Cerebellar nuclear complex (tissue), 1 donor: ENCODE results near the gene FGFBP1.

Experiments
- DNase-seq, 2 experiments: peaks; one replicate each; lab custom pipeline; 2025; lab: John Stamatoyannopoulos, UW

Gene FGFBP1

GRCh38 chr4:15938640-15939039 lies at the start of gene FGFBP1:
TSS of gene FGFBP1 (minus strand) at chr4:15938740. CDS start at chr4:15936632, 2,108 bp downstream.
- no peak for DNase-seq

DNA sequence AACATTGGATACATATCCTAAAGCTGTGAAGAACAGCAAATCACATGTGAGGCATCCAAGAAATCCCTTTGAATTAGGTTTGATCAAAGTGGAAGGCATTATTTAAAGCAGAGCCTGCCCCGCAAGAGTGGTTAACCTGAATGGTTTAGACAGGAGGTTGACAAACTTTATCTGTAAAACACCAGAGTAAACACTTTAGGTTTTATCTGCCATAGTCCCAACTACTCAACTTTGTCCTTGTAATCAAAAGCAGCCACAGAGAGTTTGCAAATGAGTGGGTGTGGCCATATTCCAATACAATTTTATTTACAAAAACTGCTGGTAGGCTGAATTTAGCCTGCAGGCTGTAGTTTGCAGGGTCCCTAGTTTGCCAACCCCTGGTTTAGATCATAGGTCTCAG lies 49.7 kb upstream of the FGFBP1 start:
- no peak for DNase-seq

- no peak for DNase-seq
These were observed 48.4 kb upstream of the FGFBP1 start for GRCh38 chr4:15986907-15987306.

- DNase-seq: no peak
These were observed 45.1 kb upstream of the FGFBP1 start for GRCh38 chr4:15983610-15984009.

- DNase-seq: no peak
These were observed 44.4 kb upstream of the FGFBP1 start for GRCh38 chr4:15982842-15983524.

DNA sequence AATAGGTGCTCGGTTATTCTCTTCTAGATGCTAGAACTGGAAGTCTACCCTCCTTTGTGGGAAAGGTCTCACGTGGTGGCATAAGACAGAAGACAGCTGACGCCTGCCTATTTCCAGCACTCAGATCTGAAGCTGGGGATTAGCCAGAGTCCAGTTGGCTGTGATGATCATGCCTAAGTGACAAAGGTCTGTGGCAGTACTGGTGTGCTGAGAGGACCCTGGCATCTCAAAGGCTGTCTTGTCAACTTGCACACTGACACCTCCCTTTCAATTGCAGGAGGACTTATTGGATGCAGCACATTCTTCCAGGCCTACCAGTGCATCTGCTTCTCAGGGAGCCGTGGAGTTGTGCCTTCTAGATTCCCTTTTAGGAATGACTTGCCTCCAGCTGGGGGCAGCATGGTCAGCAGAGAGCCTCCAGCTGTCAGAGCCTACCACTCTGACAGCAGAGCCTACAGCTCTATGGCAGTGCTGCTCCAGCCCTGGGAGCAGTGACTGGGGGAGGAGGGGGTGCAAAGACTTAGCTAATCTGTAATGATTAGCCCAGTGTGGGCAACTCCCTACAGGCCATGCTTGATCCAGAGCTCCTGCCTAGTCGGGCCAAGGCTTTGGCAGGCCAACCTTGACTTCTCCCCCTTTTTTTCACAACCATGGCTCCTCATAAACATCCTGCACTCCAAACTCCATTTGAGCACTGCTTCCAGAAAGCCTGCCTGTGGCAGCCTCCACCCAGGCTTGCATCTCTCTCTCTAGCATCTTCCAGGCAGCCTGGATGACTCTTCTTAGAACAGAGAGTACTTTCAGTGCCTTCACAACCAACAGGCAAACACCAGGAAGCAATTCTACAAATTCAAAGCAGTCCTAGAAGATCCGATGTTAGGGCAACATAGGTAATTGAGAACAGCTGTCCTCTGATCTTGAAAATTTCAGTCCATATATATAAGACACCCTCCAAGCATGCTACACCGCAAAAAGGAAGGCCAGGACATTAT lies 38.2 kb upstream of the FGFBP1 start:
- DNase-seq: no peak

DNA sequence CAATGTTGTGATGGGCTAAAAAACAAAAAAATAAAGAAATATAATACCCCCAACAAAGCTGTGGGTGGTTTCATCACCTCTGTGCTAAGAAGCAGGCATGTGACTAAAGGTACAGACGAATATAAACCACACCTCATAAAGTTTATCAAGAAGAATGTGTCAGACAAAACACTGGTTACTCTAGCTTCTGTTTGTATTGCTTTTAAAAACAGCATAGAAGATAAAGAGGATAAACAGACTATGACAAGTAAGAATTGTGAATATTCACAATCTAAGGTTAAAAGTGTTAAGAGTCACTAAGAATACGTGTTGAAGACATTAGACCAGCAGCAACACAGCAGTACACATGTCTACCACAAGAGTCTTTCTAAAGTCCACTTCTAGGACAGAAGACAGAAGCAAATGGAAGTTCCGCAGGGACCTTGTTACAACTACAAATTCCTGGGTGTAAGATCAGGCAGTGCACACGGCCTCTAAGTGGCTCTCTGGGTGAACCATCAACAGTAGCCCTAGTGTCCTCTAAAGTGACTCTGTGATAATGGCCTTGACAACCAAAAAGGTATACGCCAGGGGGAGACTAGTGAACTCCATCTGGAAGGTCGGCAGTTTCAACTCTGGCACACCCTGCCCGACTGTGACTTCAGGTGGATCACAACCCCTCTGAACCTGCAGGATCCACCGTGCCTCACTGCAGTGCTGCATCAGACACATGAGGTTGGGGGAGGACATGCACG lies 32.7 kb upstream of the FGFBP1 start:
- no peak for DNase-seq

- DNase-seq: no peak
These were observed 30.2 kb upstream of the FGFBP1 start for GRCh38 chr4:15968551-15969300.

GRCh38 chr4:15965325-15965724 lies 26.8 kb upstream of the FGFBP1 start:
- no peak for DNase-seq

GRCh38 chr4:15964159-15964558 lies 25.6 kb upstream of the FGFBP1 start:
- no peak for DNase-seq

- DNase-seq: no peak
These were observed 25.0 kb upstream of the FGFBP1 start for GRCh38 chr4:15963576-15963975.

DNA sequence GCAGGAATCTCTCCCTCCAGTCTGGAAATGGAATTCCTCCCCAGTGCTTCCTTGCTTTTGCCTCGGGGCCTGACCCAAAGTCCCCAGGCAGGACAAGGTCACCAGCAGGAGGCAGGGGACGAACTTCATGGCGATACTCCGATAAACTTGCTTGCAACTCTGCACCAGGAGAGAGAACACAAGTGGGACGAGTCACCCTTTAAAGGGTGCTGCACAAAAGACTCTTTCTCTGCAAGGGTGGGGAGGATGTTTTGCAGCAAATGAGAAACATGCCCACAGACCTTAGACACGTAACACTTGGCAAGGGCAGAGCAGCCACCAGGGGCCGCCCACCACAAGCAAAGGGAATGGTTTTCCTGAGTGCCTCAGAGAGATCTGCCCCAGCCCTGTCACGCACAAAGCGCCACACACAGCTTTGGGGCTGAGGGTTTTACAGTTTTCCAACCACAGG lies 24.5 kb upstream of the FGFBP1 start, which contains the start of gene FGFBP2:
TSS of gene FGFBP2 (minus strand) at position 175 of the 451 bp plus-strand sequence. CDS start at position 129, 46 bp downstream.
- no peak for DNase-seq

DNA sequence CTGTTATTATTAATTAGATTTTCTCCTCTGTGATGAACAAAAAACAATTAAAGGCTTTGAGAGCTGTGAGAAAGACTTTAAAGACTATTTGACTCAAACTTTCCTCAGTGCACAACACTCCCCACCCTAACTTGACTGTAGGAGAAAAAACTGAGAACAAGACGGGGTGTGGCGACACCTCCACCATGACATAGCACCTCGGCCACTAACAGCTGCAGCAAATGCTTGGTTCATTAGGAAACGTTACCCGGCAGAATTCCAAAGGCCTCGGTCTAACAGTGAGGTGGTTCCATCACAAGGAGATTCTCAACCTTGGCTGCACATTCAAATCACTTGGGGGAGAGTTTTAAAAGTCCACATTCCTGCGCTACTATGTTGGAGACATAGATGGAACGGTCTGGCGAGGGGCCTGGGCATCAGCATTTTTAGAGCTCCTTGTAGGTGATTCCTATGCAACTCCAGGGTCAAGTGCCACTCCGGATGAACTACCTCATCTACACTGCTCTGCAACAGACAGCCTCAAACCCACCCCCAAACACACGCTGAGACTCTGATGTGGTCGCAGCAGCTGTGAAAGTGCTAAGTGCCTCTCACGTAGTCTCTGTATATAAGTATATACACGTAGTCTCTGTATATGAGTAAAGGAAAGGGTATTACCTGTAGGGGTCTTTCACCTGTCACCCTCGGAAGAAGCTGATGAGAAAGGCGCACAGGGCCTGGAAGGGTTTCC lies 23.4 kb upstream of the FGFBP1 start:
- no peak for DNase-seq

GRCh38 chr4:15958562-15958961 lies 20.0 kb upstream of the FGFBP1 start:
- no peak for DNase-seq

DNA sequence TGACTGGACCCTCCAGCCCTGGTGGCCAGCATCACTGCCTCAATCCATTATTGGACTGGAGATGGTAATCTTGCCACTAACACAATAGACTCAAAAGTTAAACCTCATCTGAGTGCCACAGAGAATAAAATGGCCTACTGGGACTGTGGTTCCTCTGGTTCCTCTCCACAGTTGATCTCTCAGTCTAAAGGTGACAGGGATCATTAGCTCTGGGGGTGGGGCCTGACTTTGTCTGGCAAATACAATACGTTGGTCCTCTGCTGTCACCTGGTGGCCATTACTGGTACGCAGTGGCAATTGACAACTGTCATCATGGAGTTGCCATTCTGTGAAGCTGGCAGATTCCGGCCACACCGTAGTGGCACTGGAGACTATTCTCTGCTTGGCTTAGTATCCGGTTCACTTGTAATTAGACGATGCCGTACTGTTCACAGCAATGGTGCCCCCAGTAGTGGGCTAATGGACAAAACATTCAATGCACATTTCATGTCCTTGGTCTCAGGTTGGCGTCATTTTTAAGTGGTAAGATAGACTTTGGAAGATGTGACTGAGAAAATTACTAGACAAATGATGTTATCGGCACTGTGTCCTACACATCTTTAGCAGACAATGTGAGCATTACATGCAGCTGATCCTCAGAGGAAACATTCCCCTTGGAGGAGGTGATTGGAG lies 17.8 kb upstream of the FGFBP1 start:
- no peak for DNase-seq

DNA sequence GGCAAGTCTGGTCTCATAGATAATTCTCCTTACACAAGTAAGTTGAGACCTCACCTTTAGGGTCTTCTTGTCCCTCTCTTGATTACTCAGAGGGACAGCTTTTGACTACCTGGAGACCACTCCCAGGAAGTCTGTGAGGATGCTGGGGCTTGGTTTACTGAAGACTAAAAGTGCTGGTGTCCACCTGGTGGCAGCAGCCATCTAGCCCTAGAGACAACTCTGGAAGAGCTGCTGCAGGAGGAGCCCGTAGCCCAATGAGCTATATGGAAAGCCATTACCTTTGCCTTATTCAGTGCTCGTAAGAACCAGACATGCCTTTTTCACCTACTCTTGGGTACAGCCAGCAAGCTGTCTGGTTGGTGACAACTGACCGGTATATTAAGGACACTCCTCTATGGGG lies 17.1 kb upstream of the FGFBP1 start:
- no peak for DNase-seq

DNA sequence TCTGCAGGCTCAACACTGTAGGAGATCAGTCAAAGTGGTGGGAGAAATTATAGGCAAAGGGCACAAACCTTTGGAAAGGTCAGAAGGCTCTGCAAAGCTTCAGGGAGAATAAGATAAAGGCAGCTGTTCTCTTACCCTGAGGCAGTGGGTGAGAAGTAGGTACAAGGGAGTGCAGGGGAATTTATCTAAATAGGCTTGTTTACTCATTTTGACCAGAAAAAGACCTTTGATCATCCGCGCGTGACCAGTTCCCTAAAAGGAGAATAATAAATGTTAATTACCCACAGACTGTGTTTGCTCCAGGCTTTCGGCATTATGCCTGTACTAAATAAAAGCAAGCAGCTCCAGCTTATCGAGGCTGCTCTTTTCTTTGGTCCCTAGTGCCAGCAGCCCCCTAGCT lies 15.1 kb upstream of the FGFBP1 start:
- no peak for DNase-seq

- DNase-seq: no peak
These were observed 13.2 kb upstream of the FGFBP1 start for GRCh38 chr4:15951781-15952180.

GRCh38 chr4:15948826-15949225 lies 10.3 kb upstream of the FGFBP1 start:
- no peak for DNase-seq

DNA sequence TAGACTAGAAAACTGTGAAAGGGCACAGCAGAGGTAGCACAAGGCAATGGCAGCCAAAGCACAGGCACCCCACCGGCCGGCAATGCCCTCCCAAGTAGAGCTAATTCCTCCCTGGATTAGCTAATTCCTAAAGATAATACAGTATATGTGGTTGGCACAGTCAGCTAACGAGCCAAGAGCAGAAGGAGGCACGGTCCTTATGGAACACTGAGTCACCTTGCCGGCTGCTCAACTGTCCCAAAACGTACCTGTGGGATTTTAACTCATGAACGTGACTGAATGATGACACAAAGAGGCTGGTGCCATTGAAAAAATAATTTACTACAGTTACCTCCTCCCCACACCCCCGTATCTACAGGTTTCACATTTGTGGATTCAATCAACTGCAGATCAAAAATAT lies 9.1 kb upstream of the FGFBP1 start:
- no peak for DNase-seq
